HEK293 (cell line): Measurements from ENCODE around the gene ALDH16A1.
A peak's percentile ranks its signal among the peaks of the same experiment; 100 is the strongest.
"Not testable (repeated sequence)": the region's sequence is repeated elsewhere in the genome, so short reads cannot be mapped to it uniquely, and the experiment has no call there.

ENCODE experiments used
- CTCF ChIA-PET: fragments of 350-600 bp; formaldehyde crosslinking; extraction: SDS; loops from one replicate; lab custom pipeline; 2021; ENCODE audit warnings: antibody characterized with exemption; lab: Yijun Ruan, JAX
- POLR2A ChIA-PET: fragments of 300-600 bp; formaldehyde crosslinking; extraction: SDS; loops from one replicate; lab custom pipeline; 2020; ENCODE audit warnings: antibody characterized with exemption, inconsistent platforms; lab: Yijun Ruan, JAX
- H3K27ac ChIP-seq: fragments of 200-500 bp; sonication (Bioruptor generic); 2 replicates; pipeline ENCODE4 v1.5.1; 2014; ENCODE audit warnings: low read depth, low read length, control low read depth, inconsistent platforms; ENCODE audit errors: extremely low read depth
- H3K36me3 ChIP-seq, 2 experiments: fragments of 200-500 bp in 1 of 2; sonication (Bioruptor generic) in 1 of 2; 1 replicate in 1 of 2; 2 replicates in 1 of 2; pipeline ENCODE4 v1.5.1; 2014 to 2017; ENCODE audit warnings: inconsistent platforms in 2 of 2, low read length in 2 of 2; ENCODE audit not compliant: control insufficient read depth in 2 of 2, insufficient read depth in 1 of 2
- H3K4me1 ChIP-seq: fragments of 200-500 bp; sonication (Bioruptor generic); 2 replicates; pipeline ENCODE4 v1.5.1; 2014; ENCODE audit warnings: mild to moderate bottlenecking, low read length, inconsistent platforms; ENCODE audit not compliant: control insufficient read depth, insufficient read depth
- H3K4me3 ChIP-seq: 2 replicates; pipeline ENCODE4 v1.5.1; 2011; ENCODE audit warnings: low read depth, mild to moderate bottlenecking, control low read depth, low read length, moderate library complexity
- H3K9me3 ChIP-seq: fragments of 200-500 bp; sonication (Bioruptor generic); 2 replicates; pipeline ENCODE4 v1.5.1; 2014; ENCODE audit warnings: low read depth, low read length, inconsistent platforms; ENCODE audit not compliant: control insufficient read depth, insufficient read depth
- GLIS2 ChIP-seq: fragments of 450-650 bp; formaldehyde crosslinking; IDR thresholded peaks from 2 replicates; pipeline ENCODE4 v1.5.1; 2016; ENCODE audit warnings: missing biosample characterization, missing genetic modification characterization
- KLF1 ChIP-seq: fragments of 450-650 bp; formaldehyde crosslinking; IDR thresholded peaks from 2 replicates; pipeline ENCODE4 v1.5.1; 2016; ENCODE audit warnings: missing biosample characterization, missing genetic modification characterization
- KLF16 ChIP-seq: fragments of 450-650 bp; formaldehyde crosslinking; IDR thresholded peaks from 2 replicates; pipeline ENCODE4 v1.5.1; 2017; ENCODE audit warnings: missing biosample characterization, missing genetic modification characterization
- KLF9 ChIP-seq: fragments of 450-650 bp; formaldehyde crosslinking; IDR thresholded peaks from 2 replicates; pipeline ENCODE4 v1.5.1; 2016; ENCODE audit warnings: missing biosample characterization, missing genetic modification characterization, low read depth
- SCRT2 ChIP-seq: fragments of 450-650 bp; formaldehyde crosslinking; IDR thresholded peaks from 2 replicates; pipeline ENCODE4 v1.5.1; 2016; ENCODE audit warnings: missing biosample characterization, missing genetic modification characterization
- SP3 ChIP-seq: fragments of 450-650 bp; formaldehyde crosslinking; IDR thresholded peaks from 2 replicates; pipeline ENCODE4 v1.5.1; 2016; ENCODE audit warnings: missing biosample characterization, missing genetic modification characterization
- ZFHX2 ChIP-seq: fragments of 450-650 bp; formaldehyde crosslinking; conservative IDR thresholded peaks from 2 replicates; pipeline ENCODE4 v1.5.1; 2016; ENCODE audit warnings: missing biosample characterization, missing genetic modification characterization
- ZFP69B ChIP-seq: fragments of 450-650 bp; formaldehyde crosslinking; IDR thresholded peaks from 2 replicates; pipeline ENCODE4 v1.5.1; 2016; ENCODE audit warnings: missing biosample characterization, missing genetic modification characterization
- ZNF10 ChIP-seq: fragments of 450-650 bp; formaldehyde crosslinking; IDR thresholded peaks from 2 replicates; pipeline ENCODE4 v1.5.1; 2017; ENCODE audit warnings: missing biosample characterization, missing genetic modification characterization
- ZNF214 ChIP-seq: fragments of 450-650 bp; formaldehyde crosslinking; IDR thresholded peaks from 2 replicates; pipeline ENCODE4 v1.5.1; 2017; ENCODE audit warnings: missing biosample characterization, mild to moderate bottlenecking, missing genetic modification characterization, borderline replicate concordance
- ZNF366 ChIP-seq: fragments of 450-650 bp; formaldehyde crosslinking; conservative IDR thresholded peaks from 2 replicates; pipeline ENCODE4 v1.5.1; 2016; ENCODE audit warnings: missing biosample characterization, missing genetic modification characterization
- ZNF391 ChIP-seq: fragments of 450-650 bp; formaldehyde crosslinking; IDR thresholded peaks from 2 replicates; pipeline ENCODE4 v1.5.1; 2016; ENCODE audit warnings: low read depth, missing biosample characterization, missing genetic modification characterization, borderline replicate concordance
- ZNF423 ChIP-seq: fragments of 450-650 bp; formaldehyde crosslinking; IDR thresholded peaks from 2 replicates; pipeline ENCODE4 v1.5.1; 2016; ENCODE audit warnings: missing biosample characterization, missing genetic modification characterization
- ZNF548 ChIP-seq: fragments of 450-650 bp; formaldehyde crosslinking; IDR thresholded peaks from 2 replicates; pipeline ENCODE4 v1.5.1; 2016; ENCODE audit warnings: missing biosample characterization, missing genetic modification characterization
- ZNF791 ChIP-seq: fragments of 450-650 bp; formaldehyde crosslinking; IDR thresholded peaks from 2 replicates; pipeline ENCODE4 v1.5.1; 2016; ENCODE audit warnings: missing biosample characterization, missing genetic modification characterization
- ZSCAN16 ChIP-seq: fragments of 450-650 bp; formaldehyde crosslinking; IDR thresholded peaks from 2 replicates; pipeline ENCODE4 v1.5.1; 2016; ENCODE audit warnings: missing biosample characterization, missing genetic modification characterization
- ZXDB ChIP-seq: fragments of 450-650 bp; formaldehyde crosslinking; IDR thresholded peaks from 2 replicates; pipeline ENCODE4 v1.5.1; 2016; ENCODE audit warnings: missing biosample characterization, missing genetic modification characterization
- TF ChIP-seq, protein P1 (sequence below): fragments of 450-650 bp; formaldehyde crosslinking; IDR thresholded peaks from 2 replicates; pipeline ENCODE4 v1.5.1; 2016; ENCODE audit warnings: missing biosample characterization, missing genetic modification characterization
- TF ChIP-seq, protein P2 (sequence below): fragments of 450-650 bp; formaldehyde crosslinking; IDR thresholded peaks from 2 replicates; pipeline ENCODE4 v1.5.1; 2016; ENCODE audit warnings: missing biosample characterization, missing genetic modification characterization
- TF ChIP-seq, protein P3 (sequence below): fragments of 450-650 bp; formaldehyde crosslinking; IDR thresholded peaks from 2 replicates; pipeline ENCODE4 v1.5.1; 2016; ENCODE audit warnings: missing biosample characterization, missing genetic modification characterization

ALDH16A1 gene

GRCh38 chr19:49443366-49444099, 9.5 kb upstream of the ALDH16A1 start (continued):
- TF ChIP-seq, protein P1, sequence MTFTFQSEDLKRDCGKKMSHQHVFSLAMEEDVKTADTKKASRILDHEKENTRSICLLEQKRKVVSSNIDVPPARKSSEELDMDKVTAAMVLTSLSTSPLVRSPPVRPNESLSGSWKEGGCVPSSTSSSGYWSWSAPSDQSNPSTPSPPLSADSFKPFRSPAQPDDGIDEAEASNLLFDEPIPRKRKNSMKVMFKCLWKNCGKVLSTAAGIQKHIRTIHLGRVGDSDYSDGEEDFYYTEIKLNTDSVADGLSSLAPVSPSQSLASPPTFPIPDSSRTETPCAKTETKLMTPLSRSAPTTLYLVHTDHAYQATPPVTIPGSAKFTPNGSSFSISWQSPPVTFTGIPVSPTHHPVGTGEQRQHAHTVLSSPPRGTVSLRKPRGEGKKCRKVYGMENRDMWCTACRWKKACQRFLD (tag by site-specific recombination) = no peak
- TF ChIP-seq ZNF423 (tag by site-specific recombination) = no peak

DNA sequence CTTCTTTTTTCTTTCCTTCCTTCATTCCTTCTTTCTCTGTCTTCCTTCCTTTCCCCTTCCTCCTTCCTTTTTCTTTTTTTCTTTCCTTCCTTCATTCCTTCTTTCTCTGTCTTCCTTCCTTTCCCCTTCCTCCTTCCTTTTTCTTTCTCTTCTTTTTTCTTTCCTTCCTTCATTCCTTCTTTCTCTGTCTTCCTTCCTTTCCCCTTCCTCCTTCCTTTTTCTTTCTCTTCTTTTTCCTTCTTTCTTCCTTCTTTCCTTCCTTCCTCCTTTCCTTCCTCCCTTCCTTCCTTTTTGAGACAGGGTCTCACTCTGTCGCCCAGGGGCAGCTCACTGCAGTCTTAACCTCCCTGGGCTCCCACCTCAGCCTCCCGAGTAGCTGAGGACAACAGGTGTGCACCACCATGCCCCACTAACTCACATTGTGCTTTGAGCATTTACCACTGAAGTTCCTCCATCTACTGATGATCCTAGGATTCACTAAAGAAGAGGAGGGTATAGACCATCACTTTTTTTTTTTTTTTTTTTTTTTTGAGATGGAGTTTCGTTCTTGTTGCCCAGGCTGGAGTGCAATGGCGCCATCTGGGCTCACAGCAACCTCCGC, 8.8 kb upstream of the ALDH16A1 start:
- H3K36me3 ChIP-seq = peaks cover 10 to 30% of the 10 kb centered on the region in 2 experiments
- POLR2A ChIA-PET = interaction anchor here (0.6 to 2.1 kb wide), 7 partner anchors 32 to 724 kb away, joined by 3 to 8 read pairs (median 5); no protein-coding TSS in a partner anchor
- not testable (repeated sequence) for H3K27ac ChIP-seq, H3K4me1 ChIP-seq, H3K9me3 ChIP-seq, H3K4me3 ChIP-seq
- TF ChIP-seq ZNF10 (tag by site-specific recombination) (peak; percentile 33; the same call in 1 of the 2 replicates), SCRT2 (tag by site-specific recombination) (peak; percentile 29; the same call in 1 of the 2 replicates), ZNF366 (tag by site-specific recombination) (peak; percentile 92)
- CTCF ChIA-PET = interaction anchor here (0.6 to 3.2 kb wide), 14 partner anchors 8 to 1491 kb away, joined by 3 to 28 read pairs (median 4); no protein-coding TSS in a partner anchor

- CTCF ChIA-PET = interaction anchor here (0.7 to 3.2 kb wide), 6 partner anchors 25 to 207 kb away, joined by 3 to 28 read pairs (median 6); no protein-coding TSS in a partner anchor
- Histone ChIP-seq H3K4me1 (peaks cover 7% of the 10 kb centered on the region), H3K36me3 (peaks cover 17 to 45% of the 10 kb centered on the region in 2 experiments), H3K4me3 (no peak overlapping the region), H3K9me3 (no peaks in the 10 kb centered on the region), H3K27ac (no peak overlapping the region)
- no peak for TF ChIP-seq KLF1 (tag by site-specific recombination)
- TF ChIP-seq, protein P2, sequence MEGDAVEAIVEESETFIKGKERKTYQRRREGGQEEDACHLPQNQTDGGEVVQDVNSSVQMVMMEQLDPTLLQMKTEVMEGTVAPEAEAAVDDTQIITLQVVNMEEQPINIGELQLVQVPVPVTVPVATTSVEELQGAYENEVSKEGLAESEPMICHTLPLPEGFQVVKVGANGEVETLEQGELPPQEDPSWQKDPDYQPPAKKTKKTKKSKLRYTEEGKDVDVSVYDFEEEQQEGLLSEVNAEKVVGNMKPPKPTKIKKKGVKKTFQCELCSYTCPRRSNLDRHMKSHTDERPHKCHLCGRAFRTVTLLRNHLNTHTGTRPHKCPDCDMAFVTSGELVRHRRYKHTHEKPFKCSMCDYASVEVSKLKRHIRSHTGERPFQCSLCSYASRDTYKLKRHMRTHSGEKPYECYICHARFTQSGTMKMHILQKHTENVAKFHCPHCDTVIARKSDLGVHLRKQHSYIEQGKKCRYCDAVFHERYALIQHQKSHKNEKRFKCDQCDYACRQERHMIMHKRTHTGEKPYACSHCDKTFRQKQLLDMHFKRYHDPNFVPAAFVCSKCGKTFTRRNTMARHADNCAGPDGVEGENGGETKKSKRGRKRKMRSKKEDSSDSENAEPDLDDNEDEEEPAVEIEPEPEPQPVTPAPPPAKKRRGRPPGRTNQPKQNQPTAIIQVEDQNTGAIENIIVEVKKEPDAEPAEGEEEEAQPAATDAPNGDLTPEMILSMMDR (tag by site-specific recombination) = peak; percentile 10; the same call in 1 of the 2 replicates
- POLR2A ChIA-PET = interaction anchor here (0.6 to 2.1 kb wide), 4 partner anchors 33 to 83 kb away, joined by 3 to 5 read pairs (median 4); partner anchors contain the start of gene DKKL1
Observed at GRCh38 chr19:49445997-49446396, 7.0 kb upstream of the ALDH16A1 start.

DNA sequence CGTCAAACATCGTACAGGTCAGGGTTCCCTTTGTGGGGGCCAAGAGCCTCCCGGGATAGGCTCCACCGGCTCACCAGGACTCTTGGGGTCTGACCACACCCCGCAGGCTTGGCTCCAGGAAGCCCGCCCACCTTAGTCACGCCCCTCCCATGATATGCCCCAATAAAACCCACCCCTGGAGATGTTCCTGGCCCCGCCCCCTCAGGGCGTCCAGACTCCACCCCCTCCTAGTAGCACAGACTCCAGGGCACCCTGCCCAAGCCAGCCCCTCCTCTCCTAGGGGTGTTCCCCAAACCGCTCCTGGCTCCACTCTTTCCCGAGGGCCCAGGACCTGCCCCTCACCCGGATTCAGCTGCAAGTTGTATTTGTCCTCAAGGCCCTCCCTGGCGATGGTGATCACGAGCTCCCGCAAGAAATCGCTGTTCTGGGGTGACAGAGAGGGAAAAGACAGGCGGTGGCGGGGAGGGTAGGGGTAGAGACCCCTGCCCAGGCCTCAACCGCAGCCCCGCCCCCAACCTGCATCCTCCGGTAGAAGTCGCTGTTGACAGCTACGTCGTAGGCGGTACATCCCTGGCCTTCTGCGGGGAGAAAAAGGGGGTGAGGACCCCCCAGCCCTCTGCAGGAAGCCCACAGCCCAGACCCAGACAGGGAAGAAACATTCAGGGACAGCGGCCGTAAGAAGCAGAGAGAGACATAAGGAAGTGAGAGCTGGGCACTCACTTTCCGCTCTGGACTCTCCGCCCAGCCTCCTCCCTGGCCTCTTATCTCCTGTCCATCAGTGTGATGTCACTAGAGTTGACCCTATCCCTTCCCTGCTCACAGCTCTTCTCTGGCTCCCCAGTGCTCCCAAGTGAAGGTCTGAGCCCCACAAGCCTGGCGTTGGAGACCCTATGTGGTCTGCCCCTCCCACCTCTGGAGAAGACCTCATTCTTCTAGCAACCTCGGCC, 5.3 kb upstream of the ALDH16A1 start:
- peaks cover 17 to 45% of the 10 kb centered on the region in 2 experiments for H3K36me3 ChIP-seq
- CTCF ChIA-PET = interaction anchor here (0.6 to 1.3 kb wide), 6 partner anchors 26 to 124 kb away, joined by 3 to 6 read pairs (median 4); no protein-coding TSS in a partner anchor
- no peak overlapping the region for H3K4me3 ChIP-seq
- H3K27ac ChIP-seq = no peak overlapping the region
- H3K4me1 ChIP-seq = no peaks in the 10 kb centered on the region
- H3K9me3 ChIP-seq = no peaks in the 10 kb centered on the region
- POLR2A ChIA-PET = interaction anchor here (1.0 kb wide), 1 partner anchor 44 kb away, joined by 3 read pairs; no protein-coding TSS in a partner anchor
- TF ChIP-seq ZNF214 (tag by site-specific recombination) = no peak
- TF ChIP-seq ZNF791 (tag by site-specific recombination) = no peak
- no peak for TF ChIP-seq ZNF391
- 0 out of 2 replicates have a peak, but pooled peaks have one; percentile 20 for TF ChIP-seq ZFHX2 (tag by site-specific recombination)
- no peak for TF ChIP-seq ZSCAN16 (tag by site-specific recombination)
- peak; percentile 68 for TF ChIP-seq SP3 (tag by site-specific recombination)
- no peak for TF ChIP-seq ZNF548 (tag by site-specific recombination)
- TF ChIP-seq KLF16 (tag by site-specific recombination) = peak; percentile 27; the same call in 1 of the 2 replicates
- TF ChIP-seq KLF9 (tag by site-specific recombination) = peak; percentile 77
- peak; percentile 43; the same call in 1 of the 2 replicates for TF ChIP-seq ZXDB (tag by site-specific recombination)
- TF ChIP-seq KLF1 (tag by site-specific recombination) = peak; percentile 86
- 0 out of 2 replicates have a peak, but pooled peaks have one; percentile 23 for TF ChIP-seq GLIS2
- TF ChIP-seq ZFP69B (tag by site-specific recombination) = no peak
- TF ChIP-seq, protein P3, sequence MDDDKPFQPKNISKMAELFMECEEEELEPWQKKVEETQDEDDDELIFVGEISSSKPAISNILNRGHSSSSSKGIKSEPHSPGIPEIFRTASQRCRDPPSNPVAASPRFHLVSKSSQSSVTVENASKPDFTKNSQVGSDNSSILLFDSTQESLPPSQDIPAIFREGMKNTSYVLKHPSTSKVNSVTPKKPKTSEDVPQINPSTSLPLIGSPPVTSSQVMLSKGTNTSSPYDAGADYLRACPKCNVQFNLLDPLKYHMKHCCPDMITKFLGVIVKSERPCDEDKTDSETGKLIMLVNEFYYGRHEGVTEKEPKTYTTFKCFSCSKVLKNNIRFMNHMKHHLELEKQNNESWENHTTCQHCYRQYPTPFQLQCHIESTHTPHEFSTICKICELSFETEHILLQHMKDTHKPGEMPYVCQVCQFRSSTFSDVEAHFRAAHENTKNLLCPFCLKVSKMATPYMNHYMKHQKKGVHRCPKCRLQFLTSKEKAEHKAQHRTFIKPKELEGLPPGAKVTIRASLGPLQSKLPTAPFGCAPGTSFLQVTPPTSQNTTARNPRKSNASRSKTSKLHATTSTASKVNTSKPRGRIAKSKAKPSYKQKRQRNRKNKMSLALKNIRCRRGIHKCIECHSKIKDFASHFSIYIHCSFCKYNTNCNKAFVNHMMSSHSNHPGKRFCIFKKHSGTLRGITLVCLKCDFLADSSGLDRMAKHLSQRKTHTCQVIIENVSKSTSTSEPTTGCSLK (tag by site-specific recombination) = no peak
